ENCODE measurements around the gene ENTPD1. TPM values are rescaled to one million over a fixed set of nuclear protein-coding genes. Genes with fewer than 3 reads are reported as not detected.
"Not testable (repeated sequence)": the region's sequence is repeated elsewhere in the genome, so short reads cannot be mapped to it uniquely, and the experiment has no call there.

Gene ENTPD1
- polyA plus RNA-seq, 3 donors = 19.7 to 20.8 (median 20.5) TPM

- no peak for DNase-seq
Measured at GRCh38 chr10:95756809-95757684, 1.1 kb downstream of the ENTPD1 start.

DNA sequence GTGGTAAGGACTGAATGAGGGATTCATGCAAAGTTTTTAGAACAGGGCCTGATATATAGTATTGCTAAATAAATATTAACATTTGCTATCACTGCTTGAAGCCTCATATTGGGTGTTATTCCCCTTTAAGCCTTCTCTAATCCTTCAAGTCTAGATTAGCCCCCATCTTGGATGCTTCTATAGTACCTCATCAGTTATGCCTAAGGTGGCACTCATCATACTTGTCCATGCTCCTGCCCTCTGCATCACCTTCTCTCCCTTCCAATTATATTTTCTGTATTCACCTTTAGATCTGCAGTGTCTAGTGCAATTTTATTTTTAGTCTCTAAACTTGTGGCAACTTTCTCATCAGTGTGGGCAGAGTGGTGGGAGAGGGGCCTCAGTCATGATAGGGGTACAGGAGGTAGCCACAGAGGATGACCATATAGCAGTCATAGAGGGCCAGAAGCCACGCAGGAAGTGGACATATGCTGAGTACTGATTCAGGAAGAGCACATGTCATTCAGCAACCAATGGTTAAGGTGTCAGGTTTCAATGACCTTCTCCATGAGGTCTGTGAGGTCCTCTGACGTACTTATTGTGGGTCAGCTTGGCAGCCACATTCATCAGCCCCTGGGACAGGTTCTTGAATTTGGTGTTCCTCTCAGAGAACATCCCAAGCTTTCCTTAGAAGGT is 2.5 kb downstream of the ENTPD1 start:
- no peak for DNase-seq

DNA sequence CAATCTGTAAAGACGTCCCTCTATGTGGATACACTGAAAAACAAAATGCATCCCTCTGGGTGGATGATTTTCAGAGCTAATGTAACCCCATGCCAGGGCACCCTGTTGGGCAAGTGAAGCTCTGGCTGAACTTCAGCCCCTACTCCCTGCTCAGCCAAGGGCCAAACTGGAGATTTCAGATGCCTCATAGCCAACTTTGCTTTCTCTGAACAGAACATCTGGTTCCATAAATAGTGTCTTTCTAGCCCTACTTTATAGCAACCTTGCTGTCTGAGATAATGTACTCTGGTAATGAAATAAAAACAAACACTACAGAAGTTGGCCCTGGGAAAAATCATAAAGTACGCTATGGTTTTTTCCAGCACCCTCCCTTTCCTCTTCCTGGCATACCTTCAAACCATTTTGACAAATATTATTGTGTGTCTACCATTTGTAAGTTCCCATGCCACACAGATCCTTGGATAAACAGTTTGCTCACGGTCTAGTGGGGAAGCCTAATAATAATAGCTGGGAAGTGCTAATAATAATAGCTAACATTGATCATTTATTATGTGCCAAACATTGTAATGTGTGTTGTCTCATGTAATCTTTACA is 3.4 kb downstream of the ENTPD1 start:
- no peak for DNase-seq

- no peak for DNase-seq
Measured at GRCh38 chr10:95761939-95762492, 6.1 kb downstream of the ENTPD1 start.

GRCh38 chr10:95767884-95768556 is 12.1 kb downstream of the ENTPD1 start:
- no peak for DNase-seq

DNA sequence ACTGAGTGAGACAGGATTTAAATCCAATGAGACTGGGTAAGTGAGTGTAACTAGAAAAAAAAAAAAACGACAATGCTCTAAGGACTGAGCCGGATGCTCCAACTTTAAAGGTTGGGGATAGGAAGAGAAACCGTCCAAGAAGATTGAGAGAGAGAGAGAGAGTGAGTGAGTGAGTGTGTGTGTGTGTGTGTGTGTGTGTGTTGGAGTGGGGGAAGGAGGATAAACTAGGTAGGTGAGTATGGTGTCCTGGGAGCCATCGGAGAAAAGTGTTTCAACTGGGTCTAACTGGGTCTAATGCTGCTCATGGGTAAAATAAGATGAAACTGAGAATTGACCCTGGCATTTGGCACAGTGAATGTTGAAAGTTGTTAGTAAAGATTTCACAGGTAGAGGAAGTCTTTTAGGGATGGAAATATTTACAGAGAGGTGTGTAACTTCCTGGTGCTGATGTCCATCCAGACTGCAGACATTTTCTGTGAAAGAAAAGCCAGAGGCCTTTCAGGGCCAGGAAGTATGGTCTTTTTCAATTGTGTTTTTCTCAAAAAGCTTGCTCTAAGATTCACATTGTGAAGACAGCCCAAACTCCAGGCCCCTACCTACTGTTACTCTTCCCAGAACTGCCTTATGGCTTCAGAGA is 14.2 kb downstream of the ENTPD1 start:
- DNase-seq = no peak

GRCh38 chr10:95773454-95773853 is 17.5 kb downstream of the ENTPD1 start:
- DNase-seq = not testable (repeated sequence)

GRCh38 chr10:95777638-95778037 is 21.7 kb downstream of the ENTPD1 start:
- DNase-seq = not testable (repeated sequence)

GRCh38 chr10:95782318-95782717 is 26.4 kb downstream of the ENTPD1 start:
- no peak for DNase-seq

- no peak for DNase-seq
Measured at GRCh38 chr10:95783741-95784140, 27.8 kb downstream of the ENTPD1 start.

DNA sequence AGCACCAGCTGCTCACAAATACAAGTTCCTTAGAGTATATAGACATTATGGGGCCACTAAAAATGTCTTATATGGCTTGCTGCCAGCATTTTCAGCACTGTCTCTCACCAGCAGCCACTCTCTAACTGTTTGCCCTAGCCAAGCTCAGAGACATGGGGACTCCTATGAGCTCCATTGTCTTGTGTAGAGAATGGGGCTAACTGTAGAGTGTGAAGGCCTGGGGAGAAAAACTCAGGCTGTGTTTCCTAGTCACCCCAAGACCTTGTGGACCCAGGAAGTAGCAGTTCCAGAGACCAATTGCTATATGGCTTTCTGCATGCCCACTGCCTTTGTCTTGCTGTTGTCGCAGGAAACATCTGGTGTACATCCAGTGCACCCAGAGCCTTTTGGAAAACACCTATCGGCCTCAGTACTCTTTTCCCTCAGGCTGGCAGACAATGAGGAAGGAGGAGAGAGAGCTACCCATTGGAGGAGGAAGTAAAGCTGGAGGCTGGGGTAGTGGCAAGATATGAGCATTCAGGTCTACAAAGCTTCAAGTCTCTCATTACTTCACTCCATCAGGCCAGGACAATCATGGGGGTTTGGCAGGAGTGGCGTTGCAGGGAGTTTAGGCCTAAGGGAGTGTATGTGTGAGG is 28.4 kb downstream of the ENTPD1 start:
- no peak for DNase-seq

DNA sequence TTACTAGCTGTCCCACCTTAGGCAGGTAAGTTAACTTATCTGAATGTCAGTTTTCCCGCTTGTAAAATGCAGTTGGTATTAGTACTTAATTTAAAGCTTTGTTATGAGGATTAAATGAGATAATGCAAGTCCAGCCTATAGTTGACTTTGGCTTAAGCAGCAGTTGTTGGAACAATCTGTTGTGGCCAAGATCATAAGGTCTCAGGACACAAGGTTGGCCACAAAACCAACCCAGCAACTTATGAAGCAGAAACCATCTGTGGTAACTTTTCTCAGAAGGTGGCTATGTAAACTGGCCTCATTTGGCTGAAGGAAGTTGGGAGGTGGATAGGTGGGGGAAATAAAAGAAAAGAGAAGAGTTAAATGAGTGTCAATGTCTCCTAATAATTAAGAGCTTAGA is 29.4 kb downstream of the ENTPD1 start:
- no peak for DNase-seq

DNA sequence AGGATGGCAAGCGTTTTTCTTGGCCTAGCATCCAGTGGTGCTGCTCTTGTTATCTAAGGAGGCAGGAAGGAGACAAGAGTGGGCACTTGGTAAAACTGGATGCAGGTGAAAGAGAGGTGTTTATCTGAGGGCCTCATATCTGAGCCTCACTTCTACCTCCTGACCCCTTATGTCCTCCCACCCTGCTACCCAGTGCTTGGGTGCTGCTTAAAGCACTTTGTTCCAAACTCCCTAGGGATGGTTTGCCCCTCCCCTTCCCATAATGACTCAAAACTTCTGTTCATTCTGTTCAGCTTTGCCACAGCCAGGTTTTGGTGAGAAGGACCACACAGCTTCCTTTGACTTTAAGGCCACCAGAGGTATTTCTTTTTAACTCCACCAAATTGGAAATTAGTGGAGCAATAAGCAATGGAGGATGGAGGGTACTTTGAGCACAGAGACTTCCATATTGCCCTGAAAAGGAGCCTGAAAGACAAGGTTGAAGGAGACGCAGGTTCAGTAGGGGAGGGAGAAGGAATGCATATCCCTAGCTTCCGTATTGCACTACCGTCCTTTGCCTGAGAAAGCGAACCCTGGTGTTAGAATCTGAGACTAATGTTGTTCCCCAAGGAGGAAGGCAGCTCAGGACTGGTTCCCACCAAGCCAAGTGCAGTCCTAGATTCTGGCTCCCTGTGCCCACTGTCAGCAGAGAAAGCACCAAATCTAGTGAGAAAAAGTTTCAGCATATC is 30.1 kb downstream of the ENTPD1 start:
- no peak for DNase-seq

DNA sequence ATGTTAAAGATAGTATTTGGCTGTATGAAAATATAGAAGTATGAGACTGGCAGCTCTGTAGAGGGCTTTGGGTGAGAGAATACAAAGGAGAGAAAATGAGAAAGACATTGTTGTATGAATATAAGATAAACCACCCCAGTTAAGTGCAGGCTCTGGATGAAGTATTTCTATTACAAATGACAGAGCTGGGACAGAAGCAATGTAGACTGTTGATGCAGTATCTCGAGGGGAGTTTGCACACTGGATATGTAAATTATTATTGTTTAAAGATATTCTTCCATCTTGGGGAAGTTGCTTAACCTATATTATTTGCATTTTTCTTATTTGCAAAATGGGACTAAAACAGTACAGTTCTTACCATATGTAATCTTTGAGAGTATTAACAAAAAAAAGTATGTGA is 31.5 kb downstream of the ENTPD1 start:
- no peak for DNase-seq

- DNase-seq = no peak
Measured at GRCh38 chr10:95788830-95789229, 32.9 kb downstream of the ENTPD1 start.

GRCh38 chr10:95789902-95790301 is 33.9 kb downstream of the ENTPD1 start:
- no peak for DNase-seq

DNA sequence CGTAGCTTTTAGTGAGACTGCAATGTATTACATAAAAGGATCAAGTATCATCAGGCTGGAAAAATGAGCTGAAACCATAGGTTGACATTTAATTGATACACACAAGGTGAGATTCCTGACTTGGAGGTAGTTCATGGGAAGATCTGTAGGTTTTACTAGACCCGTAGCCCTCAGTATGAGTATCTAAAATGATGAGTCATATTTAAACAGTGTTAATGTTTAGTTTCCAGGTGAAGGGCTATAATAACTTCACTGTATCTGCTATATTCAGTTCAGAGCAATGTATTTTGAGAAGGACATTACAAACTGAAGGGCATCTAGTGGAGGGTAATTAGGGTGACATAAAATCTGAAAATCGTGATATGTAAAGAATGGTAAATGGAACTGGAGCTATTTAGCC is 35.0 kb downstream of the ENTPD1 start:
- DNase-seq = no peak

GRCh38 chr10:95791425-95791979 is 35.5 kb downstream of the ENTPD1 start:
- DNase-seq = no peak

- DNase-seq = no peak
Measured at GRCh38 chr10:95792211-95792780, 36.3 kb downstream of the ENTPD1 start.

- no peak for DNase-seq
Measured at GRCh38 chr10:95792874-95793285, 36.9 kb downstream of the ENTPD1 start.

Measured in renal pelvis (tissue), 4 donors.